DOHH2 (cell line): ENCODE measurements around the gene TMEM181.

Experiments used
- EZH2phosphoT487 ChIP-seq: fragments of 200-600 bp; sonication (generic); IDR thresholded peaks from 2 replicates; pipeline ENCODE4 v1.6.1; 2017; ENCODE audit warnings: borderline replicate concordance, mild to moderate bottlenecking, antibody characterized with exemption, low read length, moderate library complexity, mixed read lengths
- TF ChIP-seq, protein P1 (sequence below): fragments of 200-600 bp; sonication (generic); IDR thresholded peaks from one replicate; pipeline ENCODE4 v1.5.1; 2014; ENCODE audit warnings: antibody characterized with exemption, mild to moderate bottlenecking, low read depth, low read length; ENCODE audit not compliant: poor library complexity, severe bottlenecking

DNA sequence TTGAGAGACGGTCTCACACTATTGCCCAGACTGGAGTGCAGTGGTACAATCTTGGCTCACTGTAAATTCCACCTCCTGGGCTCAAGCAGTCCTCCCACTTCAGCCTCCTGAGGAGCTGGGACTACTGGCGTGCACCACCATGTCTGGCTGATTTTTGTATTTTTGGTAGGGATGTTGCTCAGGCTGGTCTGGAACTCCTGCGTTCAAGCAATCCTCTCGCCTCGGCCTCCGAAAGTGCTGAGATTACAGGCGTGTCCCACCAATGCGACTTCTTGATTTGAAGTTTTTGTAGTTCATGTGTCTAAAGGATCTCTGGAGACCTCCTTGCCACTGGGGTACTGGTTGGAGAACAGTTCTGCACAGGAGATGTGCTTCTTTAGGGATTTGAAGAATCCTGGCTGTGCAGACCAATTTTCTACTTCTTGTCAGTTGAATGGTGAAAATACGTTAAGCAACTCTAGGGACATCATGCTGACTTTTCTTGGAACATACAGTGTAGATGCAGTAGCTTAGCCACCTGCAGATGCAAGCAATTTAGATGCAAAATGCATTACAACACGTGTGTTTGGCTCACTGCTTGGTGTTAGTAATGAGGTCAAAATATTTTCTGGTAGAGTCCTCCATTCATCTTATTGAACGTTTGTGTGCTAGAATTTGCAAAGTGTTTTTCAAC lies 118.2 kb downstream of the TMEM181 start:
- TF ChIP-seq, protein P1, sequence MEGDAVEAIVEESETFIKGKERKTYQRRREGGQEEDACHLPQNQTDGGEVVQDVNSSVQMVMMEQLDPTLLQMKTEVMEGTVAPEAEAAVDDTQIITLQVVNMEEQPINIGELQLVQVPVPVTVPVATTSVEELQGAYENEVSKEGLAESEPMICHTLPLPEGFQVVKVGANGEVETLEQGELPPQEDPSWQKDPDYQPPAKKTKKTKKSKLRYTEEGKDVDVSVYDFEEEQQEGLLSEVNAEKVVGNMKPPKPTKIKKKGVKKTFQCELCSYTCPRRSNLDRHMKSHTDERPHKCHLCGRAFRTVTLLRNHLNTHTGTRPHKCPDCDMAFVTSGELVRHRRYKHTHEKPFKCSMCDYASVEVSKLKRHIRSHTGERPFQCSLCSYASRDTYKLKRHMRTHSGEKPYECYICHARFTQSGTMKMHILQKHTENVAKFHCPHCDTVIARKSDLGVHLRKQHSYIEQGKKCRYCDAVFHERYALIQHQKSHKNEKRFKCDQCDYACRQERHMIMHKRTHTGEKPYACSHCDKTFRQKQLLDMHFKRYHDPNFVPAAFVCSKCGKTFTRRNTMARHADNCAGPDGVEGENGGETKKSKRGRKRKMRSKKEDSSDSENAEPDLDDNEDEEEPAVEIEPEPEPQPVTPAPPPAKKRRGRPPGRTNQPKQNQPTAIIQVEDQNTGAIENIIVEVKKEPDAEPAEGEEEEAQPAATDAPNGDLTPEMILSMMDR, result no peak
- TF ChIP-seq EZH2phosphoT487, result no peak
